SKM-1 treated with dmso at 0.1 percent for 144 hours (cell line): Measurements from ENCODE around the gene HLCS.

Experiments used
- DNase-seq: peaks from one replicate; lab custom pipeline; 2025; ENCODE audit not compliant: unreplicated experiment; lab: John Stamatoyannopoulos, UW

Gene HLCS

DNA sequence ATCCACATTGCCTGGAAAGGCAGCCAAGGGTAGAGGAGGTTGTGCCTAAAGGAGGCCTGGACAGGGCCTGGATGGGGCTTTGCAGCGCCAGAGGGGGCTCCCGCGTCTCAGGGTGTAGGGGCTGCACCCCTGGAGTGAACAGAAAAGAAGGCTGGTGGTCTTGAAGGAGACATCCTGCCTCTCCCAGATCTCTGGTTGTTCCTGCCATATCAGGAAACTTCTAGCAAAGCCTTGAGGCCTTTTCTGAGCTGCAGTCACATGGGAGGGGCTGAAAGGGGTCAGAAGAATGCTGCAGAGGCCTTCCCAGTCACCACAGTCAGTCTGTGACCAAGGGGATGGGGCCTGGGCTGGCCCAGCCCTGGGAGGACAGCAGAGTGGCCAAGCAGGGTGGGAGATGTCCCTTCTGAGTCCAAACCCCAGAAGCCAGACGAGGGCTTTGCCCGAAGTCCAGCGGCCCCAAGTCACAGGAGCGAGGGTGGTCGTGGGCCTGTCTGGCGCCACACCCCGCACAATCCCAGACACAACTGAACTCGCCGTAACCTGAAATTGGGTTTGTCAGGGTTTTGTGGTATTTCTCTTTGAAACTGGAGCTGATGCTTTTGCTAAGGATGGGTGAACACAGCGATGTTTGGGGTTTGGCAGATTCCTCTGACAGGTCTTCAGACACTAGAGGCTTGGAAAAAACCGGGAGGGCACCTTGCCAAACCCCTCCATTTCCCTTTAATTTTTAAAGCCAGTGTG is 237.9 kb downstream of the HLCS start:
- no peak for DNase-seq

GRCh38 chr21:36727866-36728265 is 238.6 kb downstream of the HLCS start:
- no peak for DNase-seq

GRCh38 chr21:36725793-36726386 is 240.6 kb downstream of the HLCS start:
- no peak for DNase-seq

DNA sequence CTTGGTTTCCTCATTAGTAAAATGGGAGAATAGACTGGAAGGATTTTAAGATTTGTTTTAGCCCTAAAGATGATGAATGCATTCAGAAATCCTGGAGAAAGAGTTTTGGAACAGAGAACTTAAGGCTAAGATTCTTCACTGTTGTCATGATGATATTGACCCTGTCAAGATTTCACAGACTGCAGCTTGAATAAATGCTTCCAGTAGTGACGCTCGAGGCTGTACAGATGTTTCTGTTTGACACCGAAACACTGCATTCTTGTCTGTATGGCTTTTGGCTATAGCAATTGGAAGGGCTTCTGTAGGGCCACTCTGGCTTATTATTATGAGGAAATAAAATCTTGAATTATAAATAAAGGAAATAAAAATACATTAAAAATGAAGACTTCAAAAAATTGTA is 241.8 kb downstream of the HLCS start:
- DNase-seq: no peak

GRCh38 chr21:36723371-36723881 is 243.0 kb downstream of the HLCS start:
- DNase-seq: no peak

DNA sequence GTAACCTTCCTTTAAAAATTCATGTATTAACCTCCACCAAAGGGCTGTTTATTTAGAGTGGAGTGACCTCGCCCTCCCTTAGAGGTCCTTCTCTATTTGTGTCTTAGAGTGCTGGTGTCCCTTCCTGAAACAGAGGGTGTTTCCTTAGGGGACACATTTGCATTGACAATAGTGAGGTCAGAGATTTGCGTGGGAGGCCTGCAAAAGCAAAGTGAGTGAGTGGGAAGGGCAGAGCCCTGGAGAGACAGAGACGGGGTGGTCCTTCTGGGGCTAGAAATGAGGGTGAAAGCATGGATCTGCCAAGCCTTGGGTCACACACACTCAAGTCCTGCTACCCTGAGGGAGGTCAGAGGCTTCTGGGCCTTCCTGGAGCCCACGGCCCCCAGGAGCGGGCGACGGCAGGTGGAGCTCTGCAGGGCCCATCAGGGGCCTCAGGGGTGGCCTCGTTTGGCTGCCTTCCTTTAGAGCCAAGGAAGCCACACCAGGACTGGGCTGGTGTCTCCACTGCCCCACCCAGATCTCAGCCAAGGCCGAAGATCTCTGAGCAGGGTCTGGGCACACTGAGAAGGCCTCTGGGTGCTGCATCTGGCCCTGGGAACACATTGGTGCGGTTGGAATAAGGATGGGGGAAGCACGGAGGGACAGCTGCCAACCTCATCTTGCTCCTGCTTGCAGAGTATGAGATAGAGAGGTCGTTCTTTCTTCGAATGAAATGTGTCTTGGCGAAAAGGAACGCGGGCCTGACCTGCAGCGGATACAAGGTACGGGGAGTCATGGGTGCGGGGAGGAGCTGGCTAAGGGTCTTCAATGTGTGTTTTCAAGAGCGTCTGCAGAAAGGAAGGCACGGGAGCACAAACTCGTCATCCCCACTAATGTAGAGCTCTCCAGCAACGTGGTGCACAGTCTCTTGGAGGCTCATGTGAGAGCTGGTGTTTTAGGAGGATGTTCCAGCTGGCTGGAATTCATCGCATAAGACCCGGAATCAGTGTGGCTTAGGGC is 243.8 kb downstream of the HLCS start:
- DNase-seq: no peak

- no peak for DNase-seq
Measured at GRCh38 chr21:36721817-36722216, 244.7 kb downstream of the HLCS start.

- DNase-seq: no peak
Measured at GRCh38 chr21:36719614-36720013, 246.9 kb downstream of the HLCS start.

DNA sequence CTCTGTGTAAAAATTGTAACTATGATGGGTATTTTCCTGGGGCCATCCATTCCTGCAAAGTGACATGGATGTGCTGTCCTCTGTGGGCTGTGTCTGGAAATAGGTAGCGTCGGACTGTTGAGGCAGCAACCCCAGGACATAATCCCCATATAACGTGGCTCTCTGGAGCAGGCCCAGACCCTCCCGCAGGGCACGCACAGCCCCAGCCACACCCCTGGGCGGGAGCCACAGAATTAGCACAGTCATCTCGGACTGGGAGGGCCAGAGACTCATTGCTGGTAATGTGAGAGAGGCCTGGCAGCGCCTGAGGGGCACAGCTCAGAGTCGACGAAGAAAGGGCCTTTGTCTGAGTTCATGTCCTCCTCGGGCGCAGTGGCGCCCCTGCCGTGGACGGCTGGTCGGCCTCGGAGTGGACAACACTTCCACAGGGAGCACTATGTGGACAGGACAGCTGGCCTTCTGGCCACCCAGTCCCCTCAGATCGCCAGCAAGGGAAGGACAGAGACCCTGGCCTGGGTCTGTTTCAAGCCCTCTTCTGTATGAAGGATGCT is 247.4 kb downstream of the HLCS start:
- no peak for DNase-seq

GRCh38 chr21:36717976-36718375 is 248.5 kb downstream of the HLCS start:
- DNase-seq: no peak

- DNase-seq: no peak
Measured at GRCh38 chr21:36716836-36717235, 249.6 kb downstream of the HLCS start.

DNA sequence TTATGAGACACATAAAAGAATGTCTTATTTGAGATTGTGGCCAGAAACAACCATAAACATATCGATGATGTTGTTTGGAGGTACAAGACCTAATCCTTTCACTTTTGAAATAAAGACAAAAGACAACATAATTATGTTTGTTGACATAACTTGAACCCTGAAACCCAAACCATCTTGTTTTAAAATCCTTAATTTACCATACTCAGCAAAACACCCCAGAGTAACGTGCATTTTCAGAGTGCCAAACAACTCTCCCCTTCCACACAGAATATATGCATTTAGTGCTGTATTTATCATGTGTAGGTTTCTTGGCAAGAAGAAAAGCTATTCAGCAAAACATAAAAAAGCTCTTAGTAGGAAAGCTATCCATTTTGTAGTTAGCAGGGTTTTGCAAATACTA is 250.1 kb downstream of the HLCS start:
- no peak for DNase-seq

DNA sequence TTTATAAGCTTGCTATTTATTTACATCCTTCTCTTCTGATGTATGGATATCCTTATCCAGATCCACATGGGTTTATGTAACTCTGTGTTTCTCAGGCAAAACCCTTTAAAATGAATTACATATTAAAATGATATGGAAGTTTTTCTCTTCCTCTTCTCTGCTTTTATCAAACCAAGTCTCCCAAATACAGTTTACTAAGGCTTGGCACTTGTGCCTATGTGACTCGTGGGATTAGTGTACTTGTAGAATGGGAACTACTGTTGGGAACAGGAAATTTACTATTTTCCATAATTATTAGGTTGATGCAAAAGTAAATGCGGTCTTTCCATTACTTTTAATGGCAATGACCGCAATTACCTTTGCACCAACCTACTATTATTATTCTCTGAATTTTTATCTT is 252.7 kb downstream of the HLCS start:
- DNase-seq: no peak

GRCh38 chr21:36710729-36711048 is 255.8 kb downstream of the HLCS start:
- DNase-seq: no peak

DNA sequence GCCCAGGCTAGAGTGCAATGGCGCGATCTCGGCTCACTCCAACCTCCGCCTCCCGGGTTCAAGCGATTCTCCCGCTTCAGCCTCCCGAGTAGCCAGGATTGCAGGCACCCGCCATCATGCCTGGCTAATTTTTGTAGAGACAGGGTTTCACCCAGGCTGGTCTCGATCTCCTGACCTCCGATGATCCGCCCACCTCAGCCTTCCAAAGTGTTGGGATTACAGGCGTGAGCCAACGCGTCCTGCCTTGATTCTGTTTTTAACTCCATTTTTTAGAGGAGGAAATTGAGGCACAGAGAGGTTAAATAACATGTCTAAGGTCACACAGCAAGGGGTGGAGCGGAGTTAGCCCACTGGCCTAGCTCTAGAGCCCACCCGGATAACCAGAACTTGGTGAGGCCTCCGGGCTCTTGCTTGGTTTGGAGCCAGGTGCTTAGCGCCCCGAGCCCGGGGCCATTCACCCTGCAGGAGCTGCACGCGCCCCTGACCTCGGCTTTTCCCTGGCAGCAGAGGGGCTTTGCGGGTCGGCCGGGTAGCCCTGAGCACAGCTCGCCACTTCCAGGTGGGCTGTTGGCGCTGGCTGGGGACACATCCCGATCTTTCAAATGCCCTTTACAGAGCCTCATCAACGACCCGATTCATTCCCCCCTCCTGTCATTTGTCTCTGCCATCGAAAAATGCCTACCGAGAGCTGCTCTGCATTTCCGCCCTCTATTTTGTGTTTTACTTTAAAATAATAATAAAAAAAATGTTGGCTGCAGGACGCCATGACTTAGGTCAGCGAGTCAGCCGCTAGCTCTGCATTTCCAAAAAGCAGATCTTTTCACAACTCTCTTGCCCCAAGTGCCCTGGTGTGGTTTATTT is 256.4 kb downstream of the HLCS start:
- no peak for DNase-seq

GRCh38 chr21:36709030-36709867 is 257.2 kb downstream of the HLCS start:
- no peak for DNase-seq

- no peak for DNase-seq
Measured at GRCh38 chr21:36708286-36709029, 258.0 kb downstream of the HLCS start.

DNA sequence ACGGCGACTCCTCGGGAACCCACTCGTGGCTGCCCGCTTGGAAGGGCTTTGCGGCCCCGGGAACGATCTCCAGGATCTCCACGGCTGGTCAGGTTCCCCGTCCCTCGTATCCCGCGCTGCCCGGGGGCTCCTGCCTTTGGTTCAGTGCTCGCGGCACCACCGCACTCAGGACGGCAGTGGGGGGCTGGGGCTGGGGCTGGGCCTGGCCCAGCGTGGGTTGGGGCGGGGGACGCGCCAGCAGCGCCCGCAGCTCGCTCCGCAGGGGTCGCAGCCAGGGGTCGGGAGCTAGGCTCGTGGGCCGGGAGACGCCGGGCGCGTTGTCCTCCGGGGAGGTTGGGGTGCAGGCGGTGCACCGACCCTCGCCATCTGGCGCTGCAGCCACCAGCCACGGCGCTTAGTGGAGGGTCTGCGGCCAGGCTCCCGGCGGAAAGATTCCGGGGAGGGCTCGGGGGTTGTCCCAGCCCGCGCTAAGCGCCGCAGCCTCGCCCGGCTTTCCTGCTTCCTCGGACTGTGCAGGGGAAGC is 258.6 kb downstream of the HLCS start:
- no peak for DNase-seq
